GM21786 (cell line): Measurements from ENCODE around the gene VRK1.
"Not testable (repeated sequence)": the region's sequence is repeated elsewhere in the genome, so short reads cannot be mapped to it uniquely, and the experiment has no call there.

ENCODE experiments used
- ATAC-seq: cut with Tn5 transposase; IDR thresholded peaks from one replicate; pipeline ENCODE4 v1.9.1; 2021; ENCODE audit not compliant: unreplicated experiment

Gene VRK1

GRCh38 chr14:96796851-96797581 lies at the start of gene VRK1:
VRK1 (plus strand) TSS chr14:96797382; CDS start chr14:96833472, 36,090 bp downstream.
- peak; percentile 97 for ATAC-seq

- no peak for ATAC-seq
Measured at GRCh38 chr14:96747608-96748007, 49.6 kb upstream of the VRK1 start.

GRCh38 chr14:96748362-96748761 lies 48.8 kb upstream of the VRK1 start:
- ATAC-seq: no peak

- ATAC-seq: no peak
Measured at GRCh38 chr14:96751505-96751904, 45.7 kb upstream of the VRK1 start.

- ATAC-seq: no peak
Measured at GRCh38 chr14:96752125-96752524, 45.1 kb upstream of the VRK1 start.

GRCh38 chr14:96752594-96752993 lies 44.6 kb upstream of the VRK1 start:
- ATAC-seq: no peak

- no peak for ATAC-seq
Measured at GRCh38 chr14:96754162-96754844, 42.9 kb upstream of the VRK1 start.

- no peak for ATAC-seq
Measured at GRCh38 chr14:96754845-96755184, 42.4 kb upstream of the VRK1 start.

- no peak for ATAC-seq
Measured at GRCh38 chr14:96756745-96757144, 40.4 kb upstream of the VRK1 start.

GRCh38 chr14:96757456-96757855 lies 39.7 kb upstream of the VRK1 start:
- no peak for ATAC-seq

- no peak for ATAC-seq
Measured at GRCh38 chr14:96761066-96761465, 36.1 kb upstream of the VRK1 start.

- ATAC-seq: peak; percentile 100
Measured at GRCh38 chr14:96762650-96763049, 34.5 kb upstream of the VRK1 start.

- no peak for ATAC-seq
Measured at GRCh38 chr14:96764012-96764411, 33.2 kb upstream of the VRK1 start.

GRCh38 chr14:96765205-96765604 lies 32.0 kb upstream of the VRK1 start:
- ATAC-seq: not testable (repeated sequence)

- no peak for ATAC-seq
Measured at GRCh38 chr14:96772929-96773328, 24.3 kb upstream of the VRK1 start.

GRCh38 chr14:96776791-96777190 lies 20.4 kb upstream of the VRK1 start:
- ATAC-seq: no peak

GRCh38 chr14:96780500-96780899 lies 16.7 kb upstream of the VRK1 start:
- ATAC-seq: no peak

- no peak for ATAC-seq
Measured at GRCh38 chr14:96781371-96781770, 15.8 kb upstream of the VRK1 start.

- ATAC-seq: no peak
Measured at GRCh38 chr14:96782436-96782835, 14.7 kb upstream of the VRK1 start.

- no peak for ATAC-seq
Measured at GRCh38 chr14:96783043-96783914, 13.9 kb upstream of the VRK1 start.

GRCh38 chr14:96783915-96784224 lies 13.3 kb upstream of the VRK1 start:
- no peak for ATAC-seq

- ATAC-seq: no peak
Measured at GRCh38 chr14:96790186-96790585, 7.0 kb upstream of the VRK1 start.
